ENCODE measurements around the gene SEMG1.

Gene SEMG1

DNA sequence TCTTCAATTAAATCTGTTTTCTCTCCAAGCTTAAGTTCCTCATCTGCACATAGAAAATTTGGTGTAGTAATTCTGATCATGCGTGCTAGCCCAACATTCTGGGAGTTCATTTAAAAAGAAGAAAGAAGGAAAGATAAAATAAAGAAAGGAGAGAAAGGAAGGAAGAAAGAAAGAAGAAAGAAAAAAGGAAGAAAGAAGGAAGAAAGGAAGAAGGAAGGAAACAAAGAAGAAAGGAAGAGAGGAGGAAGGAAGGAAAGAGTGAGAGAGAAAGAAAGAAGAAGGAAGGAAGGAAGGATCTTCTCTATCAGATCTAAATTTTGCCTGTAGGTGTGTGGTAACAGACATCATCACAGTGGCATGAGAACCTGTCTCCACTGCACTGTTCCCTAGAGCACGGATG is 31.3 kb downstream of the SEMG1 start:
- TF ChIP-seq, protein P1, sequence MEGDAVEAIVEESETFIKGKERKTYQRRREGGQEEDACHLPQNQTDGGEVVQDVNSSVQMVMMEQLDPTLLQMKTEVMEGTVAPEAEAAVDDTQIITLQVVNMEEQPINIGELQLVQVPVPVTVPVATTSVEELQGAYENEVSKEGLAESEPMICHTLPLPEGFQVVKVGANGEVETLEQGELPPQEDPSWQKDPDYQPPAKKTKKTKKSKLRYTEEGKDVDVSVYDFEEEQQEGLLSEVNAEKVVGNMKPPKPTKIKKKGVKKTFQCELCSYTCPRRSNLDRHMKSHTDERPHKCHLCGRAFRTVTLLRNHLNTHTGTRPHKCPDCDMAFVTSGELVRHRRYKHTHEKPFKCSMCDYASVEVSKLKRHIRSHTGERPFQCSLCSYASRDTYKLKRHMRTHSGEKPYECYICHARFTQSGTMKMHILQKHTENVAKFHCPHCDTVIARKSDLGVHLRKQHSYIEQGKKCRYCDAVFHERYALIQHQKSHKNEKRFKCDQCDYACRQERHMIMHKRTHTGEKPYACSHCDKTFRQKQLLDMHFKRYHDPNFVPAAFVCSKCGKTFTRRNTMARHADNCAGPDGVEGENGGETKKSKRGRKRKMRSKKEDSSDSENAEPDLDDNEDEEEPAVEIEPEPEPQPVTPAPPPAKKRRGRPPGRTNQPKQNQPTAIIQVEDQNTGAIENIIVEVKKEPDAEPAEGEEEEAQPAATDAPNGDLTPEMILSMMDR (IDR thresholded peaks at IDR 0.05; ENCODE audit: extremely low read depth, missing control alignments) = no peak
- no peak for DNase-seq (ENCODE audit: low spot score)

DNA sequence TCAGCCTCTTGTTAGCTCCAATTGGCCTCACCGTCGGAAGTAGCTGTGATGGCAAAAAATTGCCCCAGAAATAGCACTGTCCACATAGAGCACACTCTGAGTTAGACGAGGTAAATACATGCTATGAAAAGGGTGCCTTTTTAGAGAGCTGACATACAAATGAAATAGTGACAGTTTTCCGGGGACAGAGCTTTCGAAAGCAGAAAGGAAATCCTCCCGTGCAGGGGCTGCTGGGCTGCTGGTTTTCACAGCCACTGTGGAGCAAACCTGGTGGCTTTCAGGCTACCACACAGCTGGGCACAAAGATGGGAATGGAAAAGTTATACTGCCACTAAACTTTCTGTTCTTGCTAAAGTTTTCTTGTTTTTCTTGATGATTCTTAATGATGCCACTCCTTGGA is 39.3 kb downstream of the SEMG1 start:
- DNase-seq (ENCODE audit: low spot score) = no peak
- TF ChIP-seq, protein P1 (IDR thresholded peaks at IDR 0.05; ENCODE audit: extremely low read depth, missing control alignments) = no peak

- TF ChIP-seq, protein P1 (IDR thresholded peaks at IDR 0.05; ENCODE audit: extremely low read depth, missing control alignments) = no peak
- DNase-seq (ENCODE audit: low spot score) = no peak
Measured at GRCh38 chr20:45247865-45248264, 41.0 kb downstream of the SEMG1 start.

GRCh38 chr20:45248609-45249008 is 41.8 kb downstream of the SEMG1 start:
- TF ChIP-seq, protein P1 (IDR thresholded peaks at IDR 0.05; ENCODE audit: extremely low read depth, missing control alignments) = no peak
- no peak for DNase-seq (ENCODE audit: low spot score)

DNA sequence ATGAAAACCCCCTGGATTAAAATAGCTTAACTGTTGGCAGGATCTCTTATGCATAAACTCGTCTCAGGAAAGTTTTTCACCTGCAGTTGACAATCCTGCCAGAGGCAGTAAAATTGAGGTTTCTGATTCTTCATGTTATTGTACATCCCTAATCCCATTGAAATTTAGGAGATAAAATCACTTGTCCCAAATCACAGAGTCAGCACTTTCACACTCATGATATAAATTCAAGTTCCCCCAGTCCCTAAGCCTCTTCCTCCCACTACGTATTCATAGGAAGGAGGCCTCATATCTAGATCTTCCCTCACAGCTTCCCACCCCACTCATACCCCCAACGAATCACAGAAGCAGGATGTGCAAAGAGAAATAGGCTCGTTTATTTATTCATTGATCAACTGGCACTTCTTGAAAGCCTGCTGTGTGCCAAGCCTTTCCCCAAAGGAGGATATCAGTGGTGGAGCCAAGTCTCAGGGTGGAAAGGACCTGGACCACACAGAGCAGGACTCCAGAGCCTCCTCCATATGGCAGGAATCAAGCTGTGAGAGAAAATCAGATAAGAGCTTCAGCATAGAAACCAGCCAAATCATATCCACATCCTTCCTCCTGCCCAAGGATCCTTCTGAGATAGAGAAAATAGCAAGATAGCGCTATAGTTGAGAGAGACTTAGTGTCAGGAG is 45.2 kb downstream of the SEMG1 start:
- TF ChIP-seq, protein P1 (IDR thresholded peaks at IDR 0.05; ENCODE audit: extremely low read depth, missing control alignments) = no peak
- no peak for DNase-seq (ENCODE audit: low spot score)

DNA sequence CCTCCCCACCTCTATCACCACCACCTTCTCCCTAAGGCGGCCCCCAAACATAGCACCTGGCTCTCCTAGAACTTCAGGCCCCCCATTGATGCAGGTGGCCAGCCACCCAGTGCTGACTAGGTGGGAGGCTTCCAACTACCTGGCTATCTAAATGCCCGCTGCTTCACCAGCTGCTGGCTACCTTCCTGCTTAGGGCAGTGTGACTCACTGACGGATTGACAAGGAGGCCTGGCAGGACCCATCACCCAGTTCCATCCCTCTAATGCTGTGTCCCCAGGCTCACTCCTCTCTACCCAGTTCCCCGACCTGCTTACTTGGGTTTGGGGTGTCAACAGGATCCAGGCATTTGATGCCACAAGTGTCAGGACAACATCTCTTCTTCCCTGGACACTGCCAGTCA is 46.4 kb downstream of the SEMG1 start:
- no peak for DNase-seq (ENCODE audit: low spot score)
- TF ChIP-seq, protein P1 (IDR thresholded peaks at IDR 0.05; ENCODE audit: extremely low read depth, missing control alignments) = no peak

DNA sequence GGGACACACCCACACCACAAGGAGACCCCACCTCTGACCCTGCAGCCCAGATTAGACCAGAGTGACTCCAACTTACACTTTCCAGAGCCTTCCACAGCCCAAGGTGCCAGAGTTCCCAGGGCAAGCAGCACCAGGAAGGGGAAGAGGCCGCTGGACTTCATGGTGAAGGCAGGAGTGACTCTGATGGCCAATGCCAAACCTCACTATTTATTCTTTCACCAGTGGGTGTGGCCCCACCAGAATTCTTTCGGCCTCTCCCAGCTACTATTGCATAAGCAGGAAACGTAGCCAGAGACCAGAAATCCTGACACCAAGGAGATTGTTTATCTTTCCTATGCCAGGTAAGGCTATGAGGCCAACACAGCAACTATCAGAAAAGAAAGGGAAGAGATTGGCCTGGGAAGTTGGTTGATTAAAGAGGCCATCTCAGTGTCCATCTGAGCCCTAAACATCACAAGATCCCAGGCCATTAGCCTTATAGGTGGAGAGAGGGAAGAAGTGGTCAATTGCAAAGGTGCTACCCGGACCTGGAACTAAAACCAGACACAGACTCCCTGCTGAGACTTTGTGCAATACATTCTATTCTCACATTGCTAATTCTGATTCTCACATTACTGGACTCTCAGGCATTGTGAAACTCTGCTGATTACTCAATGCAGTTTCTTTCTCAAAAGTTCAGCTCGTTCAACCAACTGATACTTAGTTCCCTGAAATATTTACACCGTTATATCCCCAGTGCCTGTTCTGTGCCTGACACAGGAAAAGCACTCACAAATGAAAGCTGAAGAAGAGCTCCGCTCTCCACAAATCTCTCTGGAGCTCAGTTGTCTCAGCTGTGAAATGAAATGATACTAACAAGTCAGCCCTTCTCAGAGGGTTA is 47.8 kb downstream of the SEMG1 start, which contains the start of gene SLPI:
Gene SLPI (minus strand): TSS at position 182 of the 880 bp plus-strand sequence. CDS start 21 bp downstream, at position 161.
- TF ChIP-seq, protein P1 (IDR thresholded peaks at IDR 0.05; ENCODE audit: extremely low read depth, missing control alignments) = no peak
- peak; percentile 31 for DNase-seq (ENCODE audit: low spot score)
